NCI-H526 (cell line): ENCODE measurements around the gene LAMC1.

Experiments
- DNase-seq, 2 experiments: peaks; one replicate each; lab custom pipeline; 2025; lab: John Stamatoyannopoulos, UW

The LAMC1 gene

GRCh38 chr1:183194527-183195141 is 171.4 kb downstream of the LAMC1 start:
- no peak for DNase-seq

DNA sequence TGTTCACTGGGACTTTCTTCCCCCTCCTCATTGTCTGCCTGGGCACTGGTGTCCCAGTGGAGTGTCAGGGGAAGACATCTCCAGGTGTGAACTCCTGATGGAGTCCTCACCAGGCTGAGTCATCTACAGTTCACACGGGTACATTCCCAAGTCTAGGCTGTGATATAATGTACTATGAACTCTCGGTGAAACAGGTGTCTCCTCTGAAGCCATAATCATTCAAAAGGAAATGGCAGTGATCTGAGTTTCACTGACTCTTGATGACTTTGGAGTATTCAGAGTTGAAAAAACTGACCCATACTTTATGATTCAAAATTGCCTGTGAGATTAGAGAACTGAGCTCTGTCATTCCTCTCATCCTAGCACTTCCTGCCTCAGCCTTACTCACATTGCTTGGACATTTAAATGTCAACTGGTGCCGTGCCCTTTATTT is 171.9 kb downstream of the LAMC1 start:
- peak in 1 of 2 experiments; percentile 23 for DNase-seq
